ENCODE measurements around the gene CTNNAL1.

- TF ChIP-seq, protein P1, sequence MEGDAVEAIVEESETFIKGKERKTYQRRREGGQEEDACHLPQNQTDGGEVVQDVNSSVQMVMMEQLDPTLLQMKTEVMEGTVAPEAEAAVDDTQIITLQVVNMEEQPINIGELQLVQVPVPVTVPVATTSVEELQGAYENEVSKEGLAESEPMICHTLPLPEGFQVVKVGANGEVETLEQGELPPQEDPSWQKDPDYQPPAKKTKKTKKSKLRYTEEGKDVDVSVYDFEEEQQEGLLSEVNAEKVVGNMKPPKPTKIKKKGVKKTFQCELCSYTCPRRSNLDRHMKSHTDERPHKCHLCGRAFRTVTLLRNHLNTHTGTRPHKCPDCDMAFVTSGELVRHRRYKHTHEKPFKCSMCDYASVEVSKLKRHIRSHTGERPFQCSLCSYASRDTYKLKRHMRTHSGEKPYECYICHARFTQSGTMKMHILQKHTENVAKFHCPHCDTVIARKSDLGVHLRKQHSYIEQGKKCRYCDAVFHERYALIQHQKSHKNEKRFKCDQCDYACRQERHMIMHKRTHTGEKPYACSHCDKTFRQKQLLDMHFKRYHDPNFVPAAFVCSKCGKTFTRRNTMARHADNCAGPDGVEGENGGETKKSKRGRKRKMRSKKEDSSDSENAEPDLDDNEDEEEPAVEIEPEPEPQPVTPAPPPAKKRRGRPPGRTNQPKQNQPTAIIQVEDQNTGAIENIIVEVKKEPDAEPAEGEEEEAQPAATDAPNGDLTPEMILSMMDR (IDR thresholded peaks at IDR 0.05): no peak
- TF ChIP-seq POLR2A (IDR thresholded peaks at IDR 0.05): no peak
Observed at GRCh38 chr9:109030426-109030825, 17.1 kb upstream of the CTNNAL1 start.

All from testis (tissue), 2 donors.